Adrenal gland (tissue), 12 donors: ENCODE data around the gene AIMP2. TPM values are rescaled to one million over a fixed set of nuclear protein-coding genes. Genes with fewer than 3 reads are reported as not detected.

Experiments
- DNase-seq, 7 donors: peaks; one replicate each; pipeline ENCODE4 v3.0.0-alpha.2; 2019 to 2020
- H3K27ac ChIP-seq, 5 donors: fragments of 200-600 bp; sonication (generic) in 4 of 5; 1 replicate in 3 of 5; 2 replicates in 2 of 5; pipeline versions ENCODE4 v1.5.1 to v1.8.0; 2016 to 2020; ENCODE audit warnings: mild to moderate bottlenecking in 1 of 5
- H3K27me3 ChIP-seq: fragments of 200-600 bp; 2 replicates; pipeline ENCODE4 v1.8.0; 2021
- H3K36me3 ChIP-seq, 2 donors: fragments of 200-600 bp; replicated peaks in 1 of 2; 1 replicate in 1 of 2; 2 replicates in 1 of 2; pipeline versions ENCODE4 v1.5.1 to v1.8.0; 2018 to 2022
- H3K4me1 ChIP-seq, 2 donors: fragments of 200-600 bp; replicated peaks in 1 of 2; 1 replicate in 1 of 2; 2 replicates in 1 of 2; pipeline versions ENCODE4 v1.5.1 to v1.8.0; 2018 to 2021
- H3K4me3 ChIP-seq, 4 donors: fragments of 200-600 bp; sonication (generic) in 3 of 4; one replicate each; pipeline ENCODE4 v1.5.1; 2016 to 2018
- H3K9me3 ChIP-seq, 3 donors: fragments of 200-600 bp; sonication (generic) in 1 of 3; replicated peaks in 1 of 3; 1 replicate in 2 of 3; 2 replicates in 1 of 3; pipeline versions ENCODE4 v1.5.1 to v1.8.0; 2016 to 2021
- POLR2A ChIP-seq, 2 donors: fragments of 450-650 bp; IDR thresholded peaks; one replicate each; pipeline ENCODE4 v1.6.1; 2017; ENCODE audit warnings: antibody characterized with exemption in 2 of 2, mild to moderate bottlenecking in 2 of 2, moderate library complexity in 1 of 2
- WGBS, 4 donors: extraction: QIAGEN DNeasy Blood & Tissue Kit in 2 of 4; methylation state at CpG; one replicate each; pipeline versions ENCODE4 v1.1.5 to v1.1.7; 2013 to 2017; 5-methylcytosine and 5-hydroxymethylcytosine counted together
- intact Hi-C, 2 donors: fragments of 100-400 bp; cut with DNase I; formaldehyde crosslinking; loops; one replicate each; pipeline versions ENCODE4 v1.14.1 to v1.15.0; 2022 to 2023
- polyA plus RNA-seq, 3 donors: library from polyadenylated mRNA; stranded (reverse); fragments of 200-250 nt in 2 of 3; fragments of 350-450 nt in 1 of 3; fragmentation: Illumina TruSeq in 1 of 3; extraction: RNeasy Lipid Tissue Mini Kit (QIAGEN cat#74804) in 1 of 3; gene quantifications; one replicate each; pipeline ENCODE4 v1.2.3, GENCODE V29; 2013 to 2014
- total RNA-seq, 9 donors: library from RNA; depleted of rRNA in 4 of 9; stranded (reverse); fragments of >200 nt in 4 of 9; fragments of 120-200 nt in 1 of 9; fragmentation: NEBNext Ultra II Directional in 1 of 9; extraction: Animal tissue kit (Norgen Biotek cat#: 25700) in 1 of 9; gene quantifications; one replicate each; pipeline versions ENCODE4 v1.1.0 to v1.2.4, GENCODE V29; 2013 to 2023
- TF ChIP-seq, protein P1 (sequence below), 6 experiments: fragments of 450-650 bp in 4 of 6; fragments of 200-600 bp in 2 of 6; sonication (generic) in 1 of 6; IDR thresholded peaks; 1 replicate in 5 of 6; 2 replicates in 1 of 6; pipeline versions ENCODE4 v1.5.1 to v1.8.0; 2016 to 2021; ENCODE audit warnings: antibody characterized with exemption in 6 of 6, mild to moderate bottlenecking in 2 of 6, moderate library complexity in 1 of 6
- donor health status: healthy with polysubstance abuse.
- donor health status: Bipolar disorder and iron deficiency.
- donor health status: DM: yes; HTN: yes; CAD: no.
- donor health status: DM: no; HTN: no; CAD: no.
- donor health status: DM: no; HTN: no; CAD: no.
- donor health status: DM: yes; HTN: yes; CAD: no.

Gene AIMP2
- total and polyA plus RNA-seq, 12 donors: 10.5 to 77.5 (median 43.9) TPM

GRCh38 chr7:6031567-6031966, 22.5 kb downstream of the AIMP2 start:
- no peak for DNase-seq
- intact Hi-C loops: no loop called here
- Histone ChIP-seq H3K4me3 (no peak overlapping the region), H3K9me3 (no peaks in the 10 kb centered on the region), H3K27me3 (no peaks in the 10 kb centered on the region), H3K4me1 (no peaks in the 10 kb centered on the region), H3K36me3 (peaks cover 0 to 67% of the 10 kb centered on the region in 2 donors), H3K27ac (no peak overlapping the region)
- no peak for TF ChIP-seq POLR2A (IDR thresholded peaks at IDR 0.05)
- TF ChIP-seq, protein P1, sequence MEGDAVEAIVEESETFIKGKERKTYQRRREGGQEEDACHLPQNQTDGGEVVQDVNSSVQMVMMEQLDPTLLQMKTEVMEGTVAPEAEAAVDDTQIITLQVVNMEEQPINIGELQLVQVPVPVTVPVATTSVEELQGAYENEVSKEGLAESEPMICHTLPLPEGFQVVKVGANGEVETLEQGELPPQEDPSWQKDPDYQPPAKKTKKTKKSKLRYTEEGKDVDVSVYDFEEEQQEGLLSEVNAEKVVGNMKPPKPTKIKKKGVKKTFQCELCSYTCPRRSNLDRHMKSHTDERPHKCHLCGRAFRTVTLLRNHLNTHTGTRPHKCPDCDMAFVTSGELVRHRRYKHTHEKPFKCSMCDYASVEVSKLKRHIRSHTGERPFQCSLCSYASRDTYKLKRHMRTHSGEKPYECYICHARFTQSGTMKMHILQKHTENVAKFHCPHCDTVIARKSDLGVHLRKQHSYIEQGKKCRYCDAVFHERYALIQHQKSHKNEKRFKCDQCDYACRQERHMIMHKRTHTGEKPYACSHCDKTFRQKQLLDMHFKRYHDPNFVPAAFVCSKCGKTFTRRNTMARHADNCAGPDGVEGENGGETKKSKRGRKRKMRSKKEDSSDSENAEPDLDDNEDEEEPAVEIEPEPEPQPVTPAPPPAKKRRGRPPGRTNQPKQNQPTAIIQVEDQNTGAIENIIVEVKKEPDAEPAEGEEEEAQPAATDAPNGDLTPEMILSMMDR (IDR thresholded peaks at IDR 0.05): no peak
- 93 to 96% (median 94%) methylated on average over 3 of the region's 3 CpGs for WGBS, 4 donors

GRCh38 chr7:6032167-6032566, 23.1 kb downstream of the AIMP2 start:
- Histone ChIP-seq H3K4me1 (no peaks in the 10 kb centered on the region), H3K27me3 (no peaks in the 10 kb centered on the region), H3K36me3 (peaks cover 0 to 67% of the 10 kb centered on the region in 2 donors), H3K27ac (no peak overlapping the region), H3K9me3 (no peaks in the 10 kb centered on the region), H3K4me3 (no peak overlapping the region)
- WGBS, 4 donors: 80 to 88% (median 87%) methylated on average over 5 of the region's 5 CpGs
- intact Hi-C loops: no loop called here
- no peak for TF ChIP-seq POLR2A (IDR thresholded peaks at IDR 0.05)
- TF ChIP-seq, protein P1 (IDR thresholded peaks at IDR 0.05): no peak
- no peak for DNase-seq

DNA sequence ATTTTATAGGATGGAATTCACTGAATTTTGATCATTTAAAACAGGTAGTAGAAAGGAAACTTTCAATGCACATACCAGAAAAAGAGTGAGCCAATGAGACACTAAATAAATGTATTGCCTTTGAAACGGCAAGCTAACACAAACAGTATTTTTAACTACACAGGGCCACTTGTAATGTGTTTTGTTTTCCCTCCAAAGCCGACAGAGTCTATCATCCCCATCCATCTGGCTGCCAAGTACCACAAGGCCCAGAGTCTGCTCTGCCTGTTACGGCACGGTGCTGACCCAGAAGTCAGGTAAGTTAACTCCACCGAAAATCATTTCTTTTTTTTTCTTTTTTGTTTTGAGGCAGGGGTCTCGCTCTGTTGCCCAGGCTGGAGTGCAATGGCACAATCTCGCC, 23.6 kb downstream of the AIMP2 start:
- no peak overlapping the region for H3K27ac ChIP-seq
- whole genome bisulfite sequencing, 4 donors: 84 to 88% (median 86%) methylated on average over 7 of the region's 7 CpGs
- intact Hi-C loops: no loop called here
- peaks cover 0 to 67% of the 10 kb centered on the region in 2 donors for H3K36me3 ChIP-seq
- H3K4me3 ChIP-seq: no peak overlapping the region
- no peak for DNase-seq
- H3K4me1 ChIP-seq: no peaks in the 10 kb centered on the region
- no peaks in the 10 kb centered on the region for H3K9me3 ChIP-seq
- TF ChIP-seq, protein P1 (IDR thresholded peaks at IDR 0.05): no peak
- TF ChIP-seq POLR2A (IDR thresholded peaks at IDR 0.05): no peak
- no peaks in the 10 kb centered on the region for H3K27me3 ChIP-seq

DNA sequence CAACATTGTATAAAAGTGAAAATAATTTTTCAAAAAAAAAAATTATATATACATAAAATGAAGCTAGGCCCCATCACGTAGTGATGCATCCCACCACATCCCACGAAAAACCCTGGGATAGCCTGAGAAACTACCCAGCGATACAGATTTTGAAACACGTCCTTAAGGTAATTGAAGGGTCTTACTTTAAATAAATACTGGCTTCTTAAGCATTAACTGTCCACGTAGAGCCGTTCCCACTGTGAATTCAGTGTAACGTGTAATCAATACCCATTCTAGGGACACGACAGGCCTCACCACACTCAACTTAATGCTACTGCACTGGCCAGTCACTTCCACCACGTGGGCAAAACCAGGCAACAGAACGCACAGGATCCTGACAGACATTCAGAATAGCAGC, 26.1 kb downstream of the AIMP2 start:
- intact Hi-C loops: no loop called here
- DNase-seq: no peak
- no peak overlapping the region for H3K27ac ChIP-seq
- no peaks in the 10 kb centered on the region for H3K4me1 ChIP-seq
- H3K36me3 ChIP-seq: peaks cover 0 to 71% of the 10 kb centered on the region in 2 donors
- H3K27me3 ChIP-seq: no peaks in the 10 kb centered on the region
- no peak overlapping the region for H3K4me3 ChIP-seq
- 94 to 96% (median 95%) methylated on average over 10 of the region's 10 CpGs for WGBS, 4 donors
- TF ChIP-seq, protein P1 (IDR thresholded peaks at IDR 0.05): no peak
- no peak for TF ChIP-seq POLR2A (IDR thresholded peaks at IDR 0.05)
- H3K9me3 ChIP-seq: no peaks in the 10 kb centered on the region
